ENCODE data around the gene CDK14.

DNA sequence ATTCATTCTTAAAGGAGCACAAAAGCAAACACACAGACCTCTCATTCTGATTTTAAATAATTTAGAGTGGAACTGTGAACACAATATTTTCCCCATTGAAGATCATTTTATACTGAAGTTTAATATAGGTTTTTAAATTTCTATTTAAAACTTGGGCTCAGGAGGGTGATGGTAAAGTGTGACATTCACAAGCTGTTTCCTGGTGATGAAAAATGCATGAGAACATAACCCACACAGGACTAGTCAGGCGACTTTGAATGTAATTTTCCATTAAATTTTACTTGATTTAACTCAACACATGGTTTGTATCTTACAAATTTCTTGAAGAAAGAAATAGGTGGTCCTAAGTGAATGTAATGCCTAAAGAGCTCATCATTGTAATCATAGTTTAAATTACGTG is 143.6 kb downstream of the CDK14 start:
- TF ChIP-seq GABPA (IDR thresholded peaks at IDR 0.05; ENCODE audit: low read depth), result no peak
- TF ChIP-seq, protein P1, sequence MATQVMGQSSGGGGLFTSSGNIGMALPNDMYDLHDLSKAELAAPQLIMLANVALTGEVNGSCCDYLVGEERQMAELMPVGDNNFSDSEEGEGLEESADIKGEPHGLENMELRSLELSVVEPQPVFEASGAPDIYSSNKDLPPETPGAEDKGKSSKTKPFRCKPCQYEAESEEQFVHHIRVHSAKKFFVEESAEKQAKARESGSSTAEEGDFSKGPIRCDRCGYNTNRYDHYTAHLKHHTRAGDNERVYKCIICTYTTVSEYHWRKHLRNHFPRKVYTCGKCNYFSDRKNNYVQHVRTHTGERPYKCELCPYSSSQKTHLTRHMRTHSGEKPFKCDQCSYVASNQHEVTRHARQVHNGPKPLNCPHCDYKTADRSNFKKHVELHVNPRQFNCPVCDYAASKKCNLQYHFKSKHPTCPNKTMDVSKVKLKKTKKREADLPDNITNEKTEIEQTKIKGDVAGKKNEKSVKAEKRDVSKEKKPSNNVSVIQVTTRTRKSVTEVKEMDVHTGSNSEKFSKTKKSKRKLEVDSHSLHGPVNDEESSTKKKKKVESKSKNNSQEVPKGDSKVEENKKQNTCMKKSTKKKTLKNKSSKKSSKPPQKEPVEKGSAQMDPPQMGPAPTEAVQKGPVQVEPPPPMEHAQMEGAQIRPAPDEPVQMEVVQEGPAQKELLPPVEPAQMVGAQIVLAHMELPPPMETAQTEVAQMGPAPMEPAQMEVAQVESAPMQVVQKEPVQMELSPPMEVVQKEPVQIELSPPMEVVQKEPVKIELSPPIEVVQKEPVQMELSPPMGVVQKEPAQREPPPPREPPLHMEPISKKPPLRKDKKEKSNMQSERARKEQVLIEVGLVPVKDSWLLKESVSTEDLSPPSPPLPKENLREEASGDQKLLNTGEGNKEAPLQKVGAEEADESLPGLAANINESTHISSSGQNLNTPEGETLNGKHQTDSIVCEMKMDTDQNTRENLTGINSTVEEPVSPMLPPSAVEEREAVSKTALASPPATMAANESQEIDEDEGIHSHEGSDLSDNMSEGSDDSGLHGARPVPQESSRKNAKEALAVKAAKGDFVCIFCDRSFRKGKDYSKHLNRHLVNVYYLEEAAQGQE (IDR thresholded peaks at IDR 0.05; ENCODE audit: low read depth, low read length), result no peak
- TF ChIP-seq RBBP5 (conservative IDR thresholded peaks at IDR 0.05), result no peak
- no peak for TF ChIP-seq CEBPB (IDR thresholded peaks at IDR 0.05; ENCODE audit: borderline replicate concordance in 1 of 2, low read depth in 2 of 2, low read length in 2 of 2)
- no peak for TF ChIP-seq NBN (IDR thresholded peaks at IDR 0.05)
- TF ChIP-seq, protein P2, sequence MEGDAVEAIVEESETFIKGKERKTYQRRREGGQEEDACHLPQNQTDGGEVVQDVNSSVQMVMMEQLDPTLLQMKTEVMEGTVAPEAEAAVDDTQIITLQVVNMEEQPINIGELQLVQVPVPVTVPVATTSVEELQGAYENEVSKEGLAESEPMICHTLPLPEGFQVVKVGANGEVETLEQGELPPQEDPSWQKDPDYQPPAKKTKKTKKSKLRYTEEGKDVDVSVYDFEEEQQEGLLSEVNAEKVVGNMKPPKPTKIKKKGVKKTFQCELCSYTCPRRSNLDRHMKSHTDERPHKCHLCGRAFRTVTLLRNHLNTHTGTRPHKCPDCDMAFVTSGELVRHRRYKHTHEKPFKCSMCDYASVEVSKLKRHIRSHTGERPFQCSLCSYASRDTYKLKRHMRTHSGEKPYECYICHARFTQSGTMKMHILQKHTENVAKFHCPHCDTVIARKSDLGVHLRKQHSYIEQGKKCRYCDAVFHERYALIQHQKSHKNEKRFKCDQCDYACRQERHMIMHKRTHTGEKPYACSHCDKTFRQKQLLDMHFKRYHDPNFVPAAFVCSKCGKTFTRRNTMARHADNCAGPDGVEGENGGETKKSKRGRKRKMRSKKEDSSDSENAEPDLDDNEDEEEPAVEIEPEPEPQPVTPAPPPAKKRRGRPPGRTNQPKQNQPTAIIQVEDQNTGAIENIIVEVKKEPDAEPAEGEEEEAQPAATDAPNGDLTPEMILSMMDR (IDR thresholded peaks at IDR 0.05 in 2 of 3, conservative IDR thresholded peaks at IDR 0.05 in 1 of 3; ENCODE audit: control insufficient read depth in 2 of 3, extremely low read depth in 1 of 3, insufficient read depth in 1 of 3, low read depth in 3 of 3, low read length in 3 of 3), result no peak
- TF ChIP-seq TBL1XR1 (IDR thresholded peaks at IDR 0.05; ENCODE audit: low read depth, low read length), result no peak
- TF ChIP-seq SMC3 (IDR thresholded peaks at IDR 0.05; ENCODE audit: borderline replicate concordance, low read length), result no peak
- no peak for TF ChIP-seq CREM (IDR thresholded peaks at IDR 0.05; ENCODE audit: low read depth)
- TF ChIP-seq JUND (IDR thresholded peaks at IDR 0.05; ENCODE audit: low read depth, low read length), result no peak
- no peak for TF ChIP-seq PAX8 (IDR thresholded peaks at IDR 0.05)
- TF ChIP-seq BACH1 (IDR thresholded peaks at IDR 0.05; ENCODE audit: borderline replicate concordance), result no peak
- no peak for TF ChIP-seq EED (IDR thresholded peaks at IDR 0.05; ENCODE audit: low read depth)

Data from GM12878 (cell line).